HCT116 (cell line): ENCODE measurements around the gene CDHR1. TPM values are rescaled to one million over a fixed set of nuclear protein-coding genes. Genes with fewer than 3 reads are reported as not detected.

Experiments used
- ATAC-seq: fragments of 200-7000 bp; cut with Tn5 transposase; 2 replicates; pipeline ENCODE4 v1.9.1; 2020; ENCODE audit warnings: mild to moderate bottlenecking, moderate library complexity
- BruUV-seq: library from RNA; stranded (reverse); fragments of 400-500 nt; replicated peaks from 2 replicates; lab custom pipeline; 2021; lab: Mats Ljungman, UMichigan
- CTCF ChIA-PET: fragments of 300-600 bp; sonication (Branson Sonifier 250); formaldehyde crosslinking; loops from one replicate; lab custom pipeline; 2021; ENCODE audit warnings: antibody characterized with exemption; lab: Charles Lee
- POLR2A ChIA-PET: fragments of 300-600, 350-600 bp; sonication (Branson Sonifier 250); formaldehyde crosslinking; loops from one replicate; lab custom pipeline; 2021; ENCODE audit warnings: antibody characterized with exemption; lab: Charles Lee
- RAD21 ChIA-PET, 2 experiments: fragments of 300-600 bp; sonication (Branson Sonifier 250); formaldehyde crosslinking; loops; one replicate each; lab custom pipeline; 2023; ENCODE audit warnings: low total read pairs in 2 of 2; ENCODE audit not compliant: uncharacterized antibody in 2 of 2, unreplicated experiment in 2 of 2, low non-redundant PET in 1 of 2; lab: Charles Lee
- DNase-seq: peaks from one replicate; pipeline ENCODE4 v3.0.0-alpha.2; 2010; ENCODE audit warnings: low read depth, low spot score
- H2AFZ ChIP-seq: fragments of 200-600 bp; shearing (Covaris generic), sonication (generic); 2 replicates; pipeline ENCODE4 v1.6.1; 2017; ENCODE audit warnings: low read depth, mixed run types, mixed read lengths, antibody characterized with exemption, low read length; ENCODE audit not compliant: poor library complexity, severe bottlenecking
- H3K27ac ChIP-seq: 2 replicates; pipeline ENCODE4 v1.5.1; 2012; ENCODE audit warnings: low read depth, low read length
- H3K27me3 ChIP-seq: fragments of 200-600 bp; sonication (generic); 2 replicates; pipeline ENCODE4 v1.6.1; 2016; ENCODE audit warnings: mixed run types, low read length, mixed read lengths; ENCODE audit not compliant: insufficient read depth
- H3K36me3 ChIP-seq, 2 experiments: fragments of 200-500 bp in 1 of 2; fragments of 200-600 bp in 1 of 2; sonication (Bioruptor generic) in 1 of 2; sonication (generic) in 1 of 2; 2 replicates each; pipeline versions ENCODE4 v1.5.1 to v1.6.1; 2014 to 2016; ENCODE audit warnings: low read length in 2 of 2, inconsistent platforms in 1 of 2, mixed read lengths in 1 of 2, mixed run types in 1 of 2; ENCODE audit not compliant: insufficient read depth in 2 of 2, control insufficient read depth in 1 of 2
- H3K4me1 ChIP-seq, 2 experiments: fragments of 200-600 bp in 1 of 2; sonication (generic) in 1 of 2; 2 replicates each; pipeline versions ENCODE4 v1.5.1 to v1.6.1; 2012 to 2017; ENCODE audit warnings: low read length in 2 of 2, inconsistent platforms in 1 of 2, mild to moderate bottlenecking in 1 of 2, mixed read lengths in 1 of 2, mixed run types in 1 of 2, moderate library complexity in 1 of 2; ENCODE audit not compliant: insufficient read depth in 2 of 2, control insufficient read depth in 1 of 2
- H3K4me2 ChIP-seq: fragments of 200-600 bp; sonication (generic); 2 replicates; pipeline ENCODE4 v1.6.1; 2017; ENCODE audit warnings: mixed run types, low read length, mixed read lengths
- H3K4me3 ChIP-seq, 2 experiments: fragments of 200-600 bp in 1 of 2; sonication (generic) in 1 of 2; replicated peaks in 1 of 2; 2 replicates each; pipeline ENCODE4 v1.5.1; 2011 to 2016; ENCODE audit warnings: low read length in 2 of 2, control low read depth in 1 of 2, low read depth in 1 of 2, mild to moderate bottlenecking in 1 of 2, mixed read lengths in 1 of 2, mixed run types in 1 of 2
- H3K79me2 ChIP-seq: fragments of 200-600 bp; sonication (generic); 2 replicates; pipeline ENCODE4 v1.6.1; 2017; ENCODE audit warnings: mild to moderate bottlenecking, mixed run types, low read length, moderate library complexity, mixed read lengths; ENCODE audit not compliant: insufficient read depth
- H3K9ac ChIP-seq: fragments of 200-600 bp; sonication (generic); 2 replicates; pipeline ENCODE4 v1.6.1; 2016; ENCODE audit warnings: low read length, mixed read lengths
- H3K9me2 ChIP-seq: fragments of 200-600 bp; sonication (generic), shearing (Covaris generic); 2 replicates; pipeline ENCODE4 v1.6.1; 2017; ENCODE audit warnings: mixed run types, mild to moderate bottlenecking, moderate library complexity; ENCODE audit not compliant: insufficient read depth
- H3K9me3 ChIP-seq, 2 experiments: fragments of 200-500 bp in 1 of 2; fragments of 200-600 bp in 1 of 2; sonication (Bioruptor generic) in 1 of 2; sonication (generic) in 1 of 2; 2 replicates each; pipeline ENCODE4 v1.6.1; 2014 to 2017; ENCODE audit warnings: low read length in 2 of 2, mixed read lengths in 2 of 2, inconsistent platforms in 1 of 2, low read depth in 1 of 2, mild to moderate bottlenecking in 1 of 2, mixed run types in 1 of 2, moderate library complexity in 1 of 2; ENCODE audit not compliant: control insufficient read depth in 1 of 2, insufficient read depth in 1 of 2
- H4K20me1 ChIP-seq: fragments of 200-600 bp; sonication (generic), shearing (Covaris generic); 2 replicates; pipeline ENCODE4 v1.6.1; 2017; ENCODE audit warnings: mixed run types, mild to moderate bottlenecking, moderate library complexity; ENCODE audit not compliant: insufficient read depth
- EGR1 ChIP-seq: IDR thresholded peaks from 2 replicates; pipeline ENCODE4 v1.6.1; 2012; ENCODE audit warnings: low read depth
- ELF1 ChIP-seq: IDR thresholded peaks from 2 replicates; pipeline ENCODE4 v1.6.1; 2012; ENCODE audit warnings: low read depth, borderline replicate concordance
- EZH2phosphoT487 ChIP-seq: fragments of 200-600 bp; IDR thresholded peaks from 2 replicates; pipeline ENCODE4 v1.6.1; 2018; ENCODE audit warnings: antibody characterized with exemption, borderline replicate concordance
- FOSL1 ChIP-seq: IDR thresholded peaks from 2 replicates; pipeline ENCODE4 v1.6.1; 2012; ENCODE audit warnings: low read depth
- JUND ChIP-seq: IDR thresholded peaks from 2 replicates; pipeline ENCODE4 v1.6.1; 2012
- POLR2A ChIP-seq: IDR thresholded peaks from 2 replicates; pipeline ENCODE4 v1.7.0; 2011; ENCODE audit warnings: borderline replicate concordance; ENCODE audit not compliant: insufficient read depth, insufficient read length; ENCODE audit errors: extremely low read depth
- POLR2AphosphoS5 ChIP-seq: IDR thresholded peaks from 2 replicates; pipeline ENCODE4 v1.6.1; 2011; ENCODE audit warnings: mild to moderate bottlenecking, low read depth, low read length, moderate library complexity
- SIN3A ChIP-seq: IDR thresholded peaks from 2 replicates; pipeline ENCODE4 v1.6.1; 2012; ENCODE audit warnings: low read depth
- SP1 ChIP-seq: IDR thresholded peaks from 2 replicates; pipeline ENCODE4 v1.6.1; 2012; ENCODE audit warnings: low read depth
- YY1 ChIP-seq: IDR thresholded peaks from 2 replicates; pipeline ENCODE4 v1.6.1; 2011; ENCODE audit warnings: low read length, low read depth, moderate library complexity, mild to moderate bottlenecking; ENCODE audit not compliant: insufficient replicate concordance; ENCODE audit errors: extremely low read depth
- intact Hi-C: fragments of 100-400 bp; cut with micrococcal nuclease; formaldehyde crosslinking; loops from 2 replicates; pipeline ENCODE4 v1.10.0; 2022
- total RNA-seq: library from RNA; stranded (reverse); gene quantifications from one replicate; pipeline ENCODE4 v1.2.1, GENCODE V29; 2021; ENCODE audit not compliant: unreplicated experiment
- TF ChIP-seq, protein P1 (sequence below): IDR thresholded peaks from 2 replicates; pipeline ENCODE4 v1.6.1; 2012
- TF ChIP-seq, protein P2 (sequence below), 3 experiments: fragments of 200-600 bp in 1 of 3; sonication (generic) in 1 of 3; IDR thresholded peaks in 2 of 3; conservative IDR thresholded peaks in 1 of 3; 2 replicates each; pipeline ENCODE4 v1.5.1; 2012 to 2017; ENCODE audit warnings: low read depth in 2 of 3, low read length in 2 of 3, antibody characterized with exemption in 1 of 3, borderline replicate concordance in 1 of 3, control low read depth in 1 of 3, mild to moderate bottlenecking in 1 of 3, mixed read lengths in 1 of 3, mixed run types in 1 of 3, moderate library complexity in 1 of 3; ENCODE audit not compliant: insufficient read depth in 1 of 3
- TF ChIP-seq, protein P3 (sequence below): IDR thresholded peaks from 2 replicates; pipeline ENCODE4 v1.6.1; 2011; ENCODE audit warnings: mild to moderate bottlenecking, low read length, moderate library complexity; ENCODE audit not compliant: insufficient replicate concordance; ENCODE audit errors: extremely low read depth

CDHR1 gene
- total RNA-seq, 1 experiment from 2014 or later: not detected

DNA sequence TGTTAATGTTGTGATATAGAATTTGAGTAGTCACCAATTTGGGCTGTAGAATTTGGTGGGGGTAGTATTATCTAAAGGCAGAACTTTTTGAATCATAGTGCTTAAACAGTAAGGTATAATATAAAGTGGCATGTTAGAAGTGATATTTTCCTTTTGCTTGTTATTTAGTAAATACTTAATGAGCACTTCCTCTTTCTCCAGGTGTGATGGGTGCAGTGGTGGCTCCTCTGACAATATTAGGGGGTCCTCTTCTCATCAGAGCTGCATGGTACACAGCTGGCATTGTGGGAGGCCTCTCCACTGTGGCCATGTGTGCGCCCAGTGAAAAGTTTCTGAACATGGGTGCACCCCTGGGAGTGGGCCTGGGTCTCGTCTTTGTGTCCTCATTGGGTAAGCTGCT lies 44.5 kb upstream of the CDHR1 start:
- intact Hi-C loops: loop anchor here (5.0 kb wide), 1 partner anchor 387 kb away; no protein-coding TSS in a partner anchor
- no peak overlapping the region for H2AFZ ChIP-seq
- peaks cover 64 to 72% of the 10 kb centered on the region in 2 experiments for H3K36me3 ChIP-seq
- no peak overlapping the region for H3K9ac ChIP-seq
- H3K9me3 ChIP-seq: no peaks in the 10 kb centered on the region
- ATAC-seq: no peak
- no peaks in the 10 kb centered on the region for H3K27me3 ChIP-seq
- H3K79me2 ChIP-seq: peaks cover 15% of the 10 kb centered on the region
- no peak overlapping the region for H3K27ac ChIP-seq
- no TSS peak for BruUV-seq
- POLR2A ChIA-PET: no interaction called here
- H3K4me2 ChIP-seq: no peak overlapping the region
- CTCF ChIA-PET: interaction anchor here (0.7 to 1.0 kb wide), 4 partner anchors 11 to 387 kb away, joined by 3 read pairs; partner anchors contain the start of gene GHITM
- no peaks in the 10 kb centered on the region for H3K4me1 ChIP-seq
- DNase-seq: no peak
- H3K9me2 ChIP-seq: no peaks in the 10 kb centered on the region
- TF ChIP-seq POLR2AphosphoS5: no peak
- no peak for TF ChIP-seq EZH2phosphoT487
- no peak for TF ChIP-seq SIN3A
- TF ChIP-seq, protein P1, sequence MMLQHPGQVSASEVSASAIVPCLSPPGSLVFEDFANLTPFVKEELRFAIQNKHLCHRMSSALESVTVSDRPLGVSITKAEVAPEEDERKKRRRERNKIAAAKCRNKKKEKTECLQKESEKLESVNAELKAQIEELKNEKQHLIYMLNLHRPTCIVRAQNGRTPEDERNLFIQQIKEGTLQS: no peak
- no peak for TF ChIP-seq EGR1
- TF ChIP-seq JUND: no peak
- TF ChIP-seq ELF1: no peak
- no peak for TF ChIP-seq FOSL1
- TF ChIP-seq, protein P2, sequence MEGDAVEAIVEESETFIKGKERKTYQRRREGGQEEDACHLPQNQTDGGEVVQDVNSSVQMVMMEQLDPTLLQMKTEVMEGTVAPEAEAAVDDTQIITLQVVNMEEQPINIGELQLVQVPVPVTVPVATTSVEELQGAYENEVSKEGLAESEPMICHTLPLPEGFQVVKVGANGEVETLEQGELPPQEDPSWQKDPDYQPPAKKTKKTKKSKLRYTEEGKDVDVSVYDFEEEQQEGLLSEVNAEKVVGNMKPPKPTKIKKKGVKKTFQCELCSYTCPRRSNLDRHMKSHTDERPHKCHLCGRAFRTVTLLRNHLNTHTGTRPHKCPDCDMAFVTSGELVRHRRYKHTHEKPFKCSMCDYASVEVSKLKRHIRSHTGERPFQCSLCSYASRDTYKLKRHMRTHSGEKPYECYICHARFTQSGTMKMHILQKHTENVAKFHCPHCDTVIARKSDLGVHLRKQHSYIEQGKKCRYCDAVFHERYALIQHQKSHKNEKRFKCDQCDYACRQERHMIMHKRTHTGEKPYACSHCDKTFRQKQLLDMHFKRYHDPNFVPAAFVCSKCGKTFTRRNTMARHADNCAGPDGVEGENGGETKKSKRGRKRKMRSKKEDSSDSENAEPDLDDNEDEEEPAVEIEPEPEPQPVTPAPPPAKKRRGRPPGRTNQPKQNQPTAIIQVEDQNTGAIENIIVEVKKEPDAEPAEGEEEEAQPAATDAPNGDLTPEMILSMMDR (IDR thresholded peaks at IDR 0.05 in 2 of 3, conservative IDR thresholded peaks at IDR 0.05 in 1 of 3; ENCODE audit: borderline replicate concordance in 1 of 3, insufficient read depth in 1 of 3, low read depth in 2 of 3, low read length in 2 of 3): no peak
- TF ChIP-seq, protein P3, sequence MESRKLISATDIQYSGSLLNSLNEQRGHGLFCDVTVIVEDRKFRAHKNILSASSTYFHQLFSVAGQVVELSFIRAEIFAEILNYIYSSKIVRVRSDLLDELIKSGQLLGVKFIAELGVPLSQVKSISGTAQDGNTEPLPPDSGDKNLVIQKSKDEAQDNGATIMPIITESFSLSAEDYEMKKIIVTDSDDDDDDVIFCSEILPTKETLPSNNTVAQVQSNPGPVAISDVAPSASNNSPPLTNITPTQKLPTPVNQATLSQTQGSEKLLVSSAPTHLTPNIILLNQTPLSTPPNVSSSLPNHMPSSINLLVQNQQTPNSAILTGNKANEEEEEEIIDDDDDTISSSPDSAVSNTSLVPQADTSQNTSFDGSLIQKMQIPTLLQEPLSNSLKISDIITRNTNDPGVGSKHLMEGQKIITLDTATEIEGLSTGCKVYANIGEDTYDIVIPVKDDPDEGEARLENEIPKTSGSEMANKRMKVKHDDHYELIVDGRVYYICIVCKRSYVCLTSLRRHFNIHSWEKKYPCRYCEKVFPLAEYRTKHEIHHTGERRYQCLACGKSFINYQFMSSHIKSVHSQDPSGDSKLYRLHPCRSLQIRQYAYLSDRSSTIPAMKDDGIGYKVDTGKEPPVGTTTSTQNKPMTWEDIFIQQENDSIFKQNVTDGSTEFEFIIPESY: no peak
- no peak for TF ChIP-seq YY1
- TF ChIP-seq SP1: no peak
- no peak for TF ChIP-seq POLR2A
- no peaks in the 10 kb centered on the region for H4K20me1 ChIP-seq
- RAD21 ChIA-PET: no interaction called here
- no peak overlapping the region for H3K4me3 ChIP-seq
